ENCODE data around the gene HPS5.

HPS5 gene

DNA sequence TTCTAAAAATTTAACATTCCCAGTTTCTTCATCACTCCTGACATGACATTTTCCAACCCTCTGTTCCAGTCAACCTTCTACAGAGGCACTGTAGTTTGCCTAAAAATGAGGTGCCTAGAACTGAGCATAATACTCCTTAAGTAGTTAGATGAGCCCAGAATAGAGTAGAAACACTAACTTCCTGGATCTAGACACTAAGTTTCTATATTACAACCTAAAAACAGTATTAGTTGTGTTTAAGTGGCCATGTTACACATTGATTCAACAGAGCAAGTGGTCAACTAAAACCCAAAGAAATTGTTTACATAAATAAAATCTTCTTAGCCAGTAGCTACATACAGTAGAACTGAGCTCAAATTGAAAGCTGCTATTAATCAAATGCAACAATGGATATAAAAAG is 1.3 kb downstream of the HPS5 start:
- DNase-seq (ENCODE audit: low read depth) = no peak

DNA sequence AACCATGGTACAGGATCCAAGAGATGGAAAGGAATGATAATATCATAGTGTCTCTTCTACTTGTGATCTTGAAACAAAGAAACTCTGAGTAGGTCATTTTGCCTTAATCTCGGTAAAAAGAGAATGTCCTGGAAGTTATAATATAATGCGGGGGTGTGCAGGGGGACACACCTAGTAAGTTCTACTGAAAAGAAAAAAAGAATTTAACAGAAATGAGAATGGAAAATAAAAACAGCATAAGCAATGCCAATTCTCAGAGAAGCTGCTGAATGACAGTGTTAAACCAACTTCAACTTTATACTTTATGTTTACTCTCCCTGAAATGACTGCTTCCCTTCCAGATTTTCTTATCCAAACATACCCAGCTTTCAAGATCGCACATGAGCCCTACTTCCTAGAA is 2.0 kb downstream of the HPS5 start:
- no peak for DNase-seq (ENCODE audit: low read depth)

DNA sequence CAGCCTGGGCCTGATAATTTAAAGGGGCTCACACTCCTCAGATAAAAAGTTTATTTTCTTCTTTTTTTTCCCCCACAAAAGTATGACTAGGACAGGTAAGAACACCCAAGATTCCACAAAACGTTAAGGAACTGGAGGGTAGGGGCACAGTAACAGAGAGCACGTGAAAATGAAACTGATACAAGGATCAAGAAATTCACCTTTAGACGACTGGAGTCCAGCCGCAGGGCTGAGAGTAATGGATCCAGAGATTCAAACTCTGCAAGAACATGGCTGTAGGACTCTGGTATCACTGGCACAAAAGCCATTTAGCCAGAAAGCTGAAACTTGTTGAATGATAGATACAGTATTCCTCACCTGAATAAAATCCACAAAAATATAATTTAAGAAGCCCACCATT is 4.4 kb downstream of the HPS5 start:
- no peak for DNase-seq (ENCODE audit: low read depth)

DNA sequence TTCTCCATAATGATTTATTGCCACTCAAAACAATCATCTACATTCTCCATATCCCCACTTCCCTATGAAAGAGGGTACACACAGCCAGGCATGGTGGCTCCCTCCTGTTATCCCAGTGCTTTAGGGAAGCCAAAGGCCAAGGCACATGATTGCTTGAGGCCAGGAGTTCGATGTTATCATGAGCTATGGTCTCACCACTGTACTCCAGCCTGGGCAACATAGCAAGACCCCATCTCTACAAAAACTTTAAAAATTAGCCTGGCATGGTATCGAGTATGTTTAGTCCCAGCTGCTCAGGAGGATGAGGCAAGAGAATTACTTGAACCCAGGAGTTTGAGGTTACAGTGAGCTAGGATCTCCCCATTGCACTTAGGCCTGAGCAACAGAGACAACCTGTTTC is 6.0 kb downstream of the HPS5 start:
- DNase-seq (ENCODE audit: low read depth) = no peak

DNA sequence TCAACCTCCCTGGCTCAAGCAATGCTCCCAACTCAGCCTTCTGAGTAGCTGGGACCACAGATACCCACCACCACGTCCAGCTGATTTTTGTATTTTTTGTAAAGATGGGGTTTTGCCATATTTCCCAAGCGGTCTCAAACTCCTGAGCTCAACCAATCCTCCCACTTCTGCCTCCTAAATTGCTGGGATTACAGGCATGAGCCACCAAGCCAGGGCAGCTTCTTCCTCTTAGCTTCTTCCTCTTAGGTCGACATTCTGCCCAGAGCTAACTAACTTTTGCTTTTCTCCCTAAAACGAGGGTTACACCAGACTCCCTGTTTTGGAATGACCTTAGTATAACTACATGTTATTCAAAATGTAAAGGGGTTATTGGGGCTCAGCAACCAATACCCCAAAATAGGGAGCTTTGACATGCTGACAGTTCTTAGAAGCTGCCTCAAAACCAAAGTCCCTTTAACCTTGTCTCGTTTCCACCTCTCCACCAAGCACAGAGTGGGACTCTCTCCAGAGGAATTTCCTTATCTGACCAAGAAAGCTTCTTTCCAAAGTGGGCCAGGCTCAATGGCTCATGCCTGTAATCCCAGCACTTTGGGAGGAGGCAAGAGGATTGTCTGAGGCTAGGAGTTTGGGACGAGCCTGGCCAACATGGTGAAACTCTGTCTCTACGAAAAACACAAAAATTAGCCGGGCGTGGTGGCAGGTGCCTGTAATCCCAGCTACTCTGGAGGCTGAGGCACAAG is 7.0 kb downstream of the HPS5 start:
- no peak for DNase-seq (ENCODE audit: low read depth)

DNA sequence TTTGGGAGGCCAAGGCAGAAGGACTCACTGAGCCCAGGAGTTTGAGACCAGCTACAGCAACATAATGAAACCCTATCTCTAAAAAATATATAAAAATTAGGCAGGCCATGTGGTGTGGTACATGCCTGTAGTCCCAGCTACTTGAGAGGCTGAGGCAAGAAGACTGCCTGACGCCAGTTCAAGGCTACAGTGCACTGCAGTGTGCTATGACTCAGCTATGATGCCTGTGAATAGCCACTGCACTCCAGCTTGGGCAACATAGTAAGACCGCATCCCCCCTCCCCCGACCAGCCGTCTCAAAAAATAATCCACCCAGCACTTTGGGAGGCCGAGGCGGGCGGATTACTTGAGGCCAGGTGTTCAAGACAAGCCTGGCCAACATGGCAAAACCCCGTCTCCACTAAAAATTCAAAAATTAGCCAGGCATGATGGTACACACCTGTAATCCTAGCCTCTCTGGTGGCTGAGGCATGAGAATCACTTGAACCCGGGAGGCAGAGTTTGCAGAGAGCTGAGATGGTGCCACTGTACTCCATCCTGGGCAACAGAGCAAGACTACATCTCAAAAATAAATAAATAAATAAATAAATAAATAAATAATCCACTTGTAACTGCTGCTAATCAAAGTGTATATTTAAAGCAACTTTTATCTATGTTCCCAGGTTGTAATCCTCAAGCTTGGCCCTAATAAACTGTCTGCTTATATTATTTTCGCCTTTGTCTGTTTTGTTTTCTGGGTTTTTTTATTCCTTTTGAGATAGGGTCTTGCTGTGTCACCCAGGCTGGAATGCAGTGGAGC is 7.8 kb downstream of the HPS5 start:
- no peak for DNase-seq (ENCODE audit: low read depth)

DNA sequence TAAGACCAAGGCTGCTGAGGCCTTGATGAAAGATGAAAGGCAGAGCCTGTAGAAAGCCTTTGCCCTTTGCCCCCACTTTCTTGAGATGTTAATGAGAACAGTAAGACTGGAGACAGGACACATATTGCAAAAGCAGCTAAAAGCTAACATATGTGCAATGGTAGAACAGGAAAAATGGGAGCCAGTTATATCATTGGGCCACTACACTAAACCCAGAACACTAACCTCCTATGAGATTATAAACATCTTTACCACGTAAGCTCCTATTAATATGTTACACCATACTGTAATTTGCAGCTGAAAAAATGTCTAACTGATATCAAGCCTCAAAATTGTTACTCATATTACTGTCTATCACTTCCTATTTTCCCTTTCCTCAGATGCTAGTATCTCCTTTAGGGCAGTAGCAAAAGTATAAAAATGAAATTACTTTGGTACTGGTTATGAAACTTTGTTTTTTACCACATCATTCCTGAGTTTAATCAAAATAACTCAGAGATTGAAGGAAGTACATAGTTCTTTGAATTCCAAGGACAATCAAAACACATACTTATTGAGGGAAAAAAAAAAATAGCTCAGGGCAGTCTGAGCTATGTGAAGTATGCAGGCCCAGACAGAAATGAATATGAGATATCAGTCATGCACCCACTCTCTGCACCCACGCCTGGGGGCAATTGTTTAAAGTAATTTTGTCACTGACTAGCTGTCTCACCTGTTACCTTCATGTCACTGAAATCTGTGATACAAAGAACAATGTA is 9.1 kb downstream of the HPS5 start:
- no peak for DNase-seq (ENCODE audit: low read depth)

DNA sequence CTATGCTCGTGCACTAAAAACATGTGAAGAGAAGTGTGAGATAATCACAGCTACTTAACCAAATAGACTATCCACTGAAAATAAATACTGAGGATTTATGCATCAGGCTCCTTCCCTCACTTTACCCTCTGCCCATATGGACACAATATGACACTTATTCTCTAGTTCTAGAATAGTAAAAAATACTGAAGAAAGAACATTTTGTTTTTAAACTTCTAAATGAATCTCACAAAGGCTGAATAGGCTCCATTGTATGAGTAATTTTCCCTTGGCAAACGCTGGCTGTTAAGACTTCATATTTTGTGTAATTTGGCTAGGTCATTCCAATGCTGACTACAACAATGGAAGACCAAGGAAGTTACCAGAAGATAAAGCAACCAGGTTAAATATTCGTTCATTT is 9.9 kb downstream of the HPS5 start:
- DNase-seq (ENCODE audit: low read depth) = no peak

DNA sequence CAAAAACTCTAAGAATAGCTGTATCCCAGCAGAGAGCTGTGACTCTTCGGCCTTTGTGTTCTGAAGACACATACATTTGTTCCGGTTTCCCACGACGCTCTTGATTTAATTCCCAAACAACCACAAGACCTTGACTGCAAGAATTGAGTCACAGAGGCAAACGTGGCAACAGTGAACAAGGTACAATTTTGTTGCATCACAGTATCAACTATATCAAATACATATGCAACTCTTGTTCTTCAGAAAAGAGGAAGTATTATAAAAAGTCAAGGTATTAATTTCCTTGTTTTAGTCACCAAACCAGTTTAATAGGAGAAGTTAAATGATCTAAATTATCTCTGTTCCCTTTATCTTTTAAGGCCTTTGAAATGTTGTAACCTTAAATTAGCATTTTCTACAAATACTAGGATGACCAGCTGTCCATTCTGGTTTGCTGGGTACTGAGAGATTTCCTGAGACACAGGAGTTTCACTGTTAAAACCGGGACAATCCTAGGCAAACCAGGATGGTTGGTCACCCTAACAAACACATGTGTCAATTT is 11.1 kb downstream of the HPS5 start:
- no peak for DNase-seq (ENCODE audit: low read depth)

DNA sequence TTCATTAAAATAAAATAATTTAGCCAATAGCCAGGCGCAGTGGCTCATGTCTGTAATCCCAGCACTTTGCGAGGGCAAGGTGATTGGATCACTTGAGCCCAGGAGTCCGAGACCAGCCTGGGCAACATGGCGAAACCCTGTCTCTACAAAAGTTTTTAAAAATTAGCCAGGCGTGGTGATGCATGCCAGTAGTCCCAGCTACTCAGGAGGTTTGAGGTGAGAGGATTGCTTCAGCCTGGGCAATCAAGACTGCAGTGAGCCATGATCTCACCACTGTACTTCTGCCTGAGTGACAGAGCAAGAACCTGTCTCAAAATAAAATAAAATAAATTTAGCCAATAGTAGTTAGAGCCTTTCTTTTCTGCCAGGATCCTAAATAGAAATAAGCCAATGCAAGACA is 12.2 kb downstream of the HPS5 start:
- no peak for DNase-seq (ENCODE audit: low read depth)

DNA sequence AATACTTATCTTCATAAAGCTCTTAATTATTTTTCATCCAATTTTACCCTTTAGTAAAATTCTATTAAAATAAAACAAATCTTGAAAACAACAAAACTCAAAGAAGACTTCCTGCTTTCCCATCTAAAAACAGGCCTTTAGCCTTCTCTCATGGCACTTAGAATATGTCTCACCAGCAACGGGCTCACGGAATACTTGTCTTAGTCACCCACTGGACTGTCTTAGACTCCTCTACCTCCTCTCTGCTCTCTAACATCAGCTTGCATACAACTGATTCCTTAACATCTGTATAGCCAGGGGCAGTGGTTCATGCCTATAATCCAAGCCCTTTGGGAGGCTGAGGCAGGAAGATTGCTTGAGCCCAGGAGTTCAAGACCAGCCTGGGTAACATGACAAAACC is 13.7 kb downstream of the HPS5 start:
- no peak for DNase-seq (ENCODE audit: low read depth)

DNA sequence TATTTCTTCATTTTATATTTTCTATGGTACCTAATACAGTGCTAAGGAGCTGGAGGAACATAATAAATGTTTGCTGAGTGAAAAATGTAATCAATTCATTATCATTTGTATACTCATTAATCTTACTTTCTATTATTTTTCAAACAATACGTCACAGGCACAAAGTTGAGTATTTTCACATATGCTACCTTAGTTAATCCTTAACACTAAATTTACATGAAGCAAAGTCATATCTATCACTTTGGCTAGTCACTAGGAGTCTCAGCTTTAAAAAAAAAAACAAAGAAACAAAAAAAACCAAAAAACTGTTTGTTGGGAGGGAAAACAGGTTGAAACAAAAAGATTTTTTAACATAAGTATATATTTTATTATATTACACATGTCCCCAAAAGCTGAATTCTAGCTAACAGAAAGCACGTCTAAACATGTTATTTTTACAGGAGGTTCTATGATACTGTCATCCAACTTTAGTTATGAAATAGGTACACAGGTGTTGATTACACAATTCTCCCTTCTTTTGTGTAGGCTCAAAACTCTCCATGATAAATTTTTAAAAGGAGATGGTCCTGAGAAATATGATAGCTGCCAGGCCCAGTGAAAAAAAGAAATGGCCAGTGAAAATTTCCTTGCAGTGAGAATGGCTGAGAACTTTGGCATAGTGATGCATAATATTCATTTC is 14.3 kb downstream of the HPS5 start:
- DNase-seq (ENCODE audit: low read depth) = no peak

DNA sequence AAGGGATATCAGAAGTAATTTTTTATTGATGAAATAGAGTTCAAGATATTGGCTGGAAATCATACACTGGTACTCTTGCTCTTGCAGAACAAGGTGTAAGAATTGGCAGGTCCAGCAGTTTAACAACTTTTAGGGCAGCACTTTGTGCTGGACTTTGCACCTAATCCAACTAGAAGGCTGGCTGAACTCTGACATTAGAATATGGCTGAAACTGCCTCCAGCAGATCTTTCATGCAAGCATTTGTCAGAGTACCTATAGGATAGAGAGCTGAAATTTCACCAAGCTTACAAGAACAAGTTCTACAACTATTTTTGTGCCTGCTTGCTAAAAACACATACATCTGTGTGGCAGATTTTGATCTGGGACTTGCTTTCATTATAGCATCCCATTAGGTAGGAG is 17.2 kb downstream of the HPS5 start:
- DNase-seq (ENCODE audit: low read depth) = no peak

DNA sequence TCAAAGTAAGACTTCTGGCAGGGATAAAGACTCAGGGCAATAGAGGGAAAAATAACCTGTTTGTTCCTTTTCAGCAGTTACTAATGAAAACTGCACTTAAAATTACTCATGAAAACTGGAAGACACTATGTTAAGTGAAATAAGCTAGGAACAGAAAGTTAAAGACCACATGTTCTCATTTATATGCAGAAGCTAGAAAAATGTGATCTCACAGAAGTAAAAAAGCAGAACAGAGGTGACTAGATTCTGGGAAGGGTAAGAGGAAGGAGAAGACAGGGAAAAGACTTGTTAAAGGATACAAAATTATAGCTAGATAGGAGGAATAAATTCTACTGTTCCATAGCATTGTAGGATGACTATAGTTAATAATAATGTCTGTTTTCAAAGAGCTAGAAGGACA is 22.2 kb downstream of the HPS5 start:
- DNase-seq (ENCODE audit: low read depth) = no peak

DNA sequence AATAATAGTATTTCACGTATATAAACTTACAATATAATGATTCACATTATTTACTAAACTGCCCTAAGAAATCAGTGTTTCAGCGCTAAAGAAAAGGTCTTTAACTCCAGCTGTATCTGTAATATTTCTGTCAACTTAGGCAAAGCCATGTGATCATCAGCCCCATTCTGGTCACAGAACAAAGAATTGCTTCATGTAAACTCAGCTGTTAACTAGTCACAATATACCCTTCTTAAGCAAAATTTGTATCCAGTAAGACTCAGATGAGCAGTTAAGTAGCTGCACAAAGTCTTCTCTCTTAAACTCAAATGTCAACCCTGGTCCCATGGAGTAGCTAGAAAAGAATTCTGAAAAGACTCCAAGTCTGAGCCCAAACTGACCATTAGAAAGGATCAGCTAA is 26.6 kb downstream of the HPS5 start:
- DNase-seq (ENCODE audit: low read depth) = no peak

DNA sequence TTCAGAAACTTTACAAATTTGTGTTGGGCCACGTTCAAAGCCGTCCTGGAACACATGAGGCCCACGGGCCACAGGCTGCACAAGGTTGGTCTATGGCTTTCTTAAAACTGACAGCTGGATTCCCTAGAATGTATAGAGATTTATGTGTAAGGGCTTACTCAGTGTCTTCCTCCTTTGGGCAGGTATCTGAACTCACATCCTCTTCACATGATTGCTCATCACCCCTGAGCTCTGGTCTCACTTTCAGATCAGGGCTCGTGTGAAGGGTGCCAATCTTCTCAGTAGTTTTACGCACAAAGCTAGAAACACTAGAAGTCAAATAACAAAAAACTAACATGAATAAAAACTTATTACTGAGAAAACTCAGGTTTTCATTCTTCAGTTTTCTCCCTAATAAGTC is 27.1 kb downstream of the HPS5 start:
- DNase-seq (ENCODE audit: low read depth) = no peak

DNA sequence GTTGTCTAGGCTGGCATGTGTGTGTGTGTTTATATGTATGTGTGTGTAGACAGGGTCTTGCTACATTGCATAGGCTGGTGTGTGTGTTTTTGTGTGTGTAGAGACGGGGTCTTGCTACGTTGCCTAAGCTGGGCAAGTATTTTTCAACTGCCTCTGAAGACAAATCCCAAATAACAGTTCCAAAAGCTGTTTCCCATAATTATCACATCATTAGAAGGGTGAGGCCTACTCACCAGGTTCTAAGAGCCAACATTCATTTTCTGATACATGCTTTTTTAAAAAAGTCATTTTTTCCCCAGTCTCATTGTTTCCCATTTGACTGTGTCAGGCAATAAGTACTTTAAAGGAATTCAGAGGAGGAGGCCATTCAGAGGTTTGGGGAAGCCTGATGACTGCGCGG is 33.0 kb downstream of the HPS5 start:
- no peak for DNase-seq (ENCODE audit: low read depth)

DNA sequence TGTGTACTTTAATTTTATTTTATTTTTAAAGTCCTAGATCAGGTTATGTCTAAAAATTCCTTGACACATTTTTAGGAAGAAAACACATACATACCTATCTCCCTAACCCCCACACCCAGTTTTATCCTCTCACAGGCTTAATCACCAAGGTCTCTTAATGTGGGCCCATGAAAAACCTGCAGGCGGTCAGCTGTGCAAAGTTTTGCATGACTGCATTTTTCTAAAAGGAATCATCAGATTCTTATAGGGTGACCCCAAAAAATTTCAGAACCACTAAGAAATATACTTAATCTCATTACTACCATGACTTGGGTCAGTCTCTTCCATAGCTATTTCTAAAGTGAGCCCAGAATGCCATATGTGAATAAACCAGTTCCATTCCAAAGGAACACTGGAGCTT is 36.1 kb downstream of the HPS5 start:
- no peak for DNase-seq (ENCODE audit: low read depth)

DNA sequence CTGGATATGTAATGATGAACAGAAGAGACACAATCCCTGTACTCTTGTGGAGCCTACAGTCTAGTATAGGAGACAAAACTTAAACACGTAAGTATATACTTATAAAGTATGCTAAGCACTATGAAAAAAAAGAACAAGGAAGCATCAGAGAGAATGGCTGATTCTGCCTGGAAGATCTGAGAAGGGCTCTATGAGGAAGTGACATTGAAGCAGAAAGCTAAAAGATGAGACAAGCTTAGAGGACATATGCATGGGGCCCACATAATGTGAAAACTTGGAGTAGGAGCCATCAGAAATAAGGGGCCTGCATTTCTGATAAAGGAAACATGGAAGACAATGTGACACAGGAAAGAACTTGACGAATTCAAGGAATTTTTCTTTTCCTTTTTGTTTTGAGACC is 39.3 kb downstream of the HPS5 start:
- no peak for DNase-seq (ENCODE audit: low read depth)

DNA sequence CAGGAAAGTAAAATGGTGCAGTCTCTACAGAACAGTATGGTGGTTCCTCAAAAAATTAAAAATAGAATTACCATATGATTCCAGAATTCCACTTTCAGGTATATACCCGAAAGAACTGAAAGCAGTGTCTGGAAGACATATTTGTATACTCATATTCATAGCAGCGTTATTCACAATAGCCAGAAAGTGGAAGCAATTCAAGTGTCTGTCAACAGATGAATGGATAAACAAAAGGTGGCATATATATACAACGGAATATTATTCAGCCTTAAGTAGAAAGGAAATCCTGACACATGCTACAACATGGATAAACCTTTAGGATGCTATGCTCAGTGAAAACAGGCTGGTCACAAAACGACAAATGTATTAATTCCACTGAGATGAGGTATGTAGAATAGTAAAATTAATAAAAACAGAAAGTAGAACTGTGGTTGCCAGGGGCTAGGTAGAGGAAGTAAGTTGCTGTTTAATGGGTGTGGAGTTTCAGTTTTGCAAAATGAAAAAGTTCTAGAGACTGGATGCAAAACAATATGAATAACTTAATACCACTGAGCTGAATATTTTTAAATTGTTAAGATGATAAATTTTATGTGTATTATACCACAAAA is 41.4 kb downstream of the HPS5 start:
- DNase-seq (ENCODE audit: low read depth) = no peak

DNA sequence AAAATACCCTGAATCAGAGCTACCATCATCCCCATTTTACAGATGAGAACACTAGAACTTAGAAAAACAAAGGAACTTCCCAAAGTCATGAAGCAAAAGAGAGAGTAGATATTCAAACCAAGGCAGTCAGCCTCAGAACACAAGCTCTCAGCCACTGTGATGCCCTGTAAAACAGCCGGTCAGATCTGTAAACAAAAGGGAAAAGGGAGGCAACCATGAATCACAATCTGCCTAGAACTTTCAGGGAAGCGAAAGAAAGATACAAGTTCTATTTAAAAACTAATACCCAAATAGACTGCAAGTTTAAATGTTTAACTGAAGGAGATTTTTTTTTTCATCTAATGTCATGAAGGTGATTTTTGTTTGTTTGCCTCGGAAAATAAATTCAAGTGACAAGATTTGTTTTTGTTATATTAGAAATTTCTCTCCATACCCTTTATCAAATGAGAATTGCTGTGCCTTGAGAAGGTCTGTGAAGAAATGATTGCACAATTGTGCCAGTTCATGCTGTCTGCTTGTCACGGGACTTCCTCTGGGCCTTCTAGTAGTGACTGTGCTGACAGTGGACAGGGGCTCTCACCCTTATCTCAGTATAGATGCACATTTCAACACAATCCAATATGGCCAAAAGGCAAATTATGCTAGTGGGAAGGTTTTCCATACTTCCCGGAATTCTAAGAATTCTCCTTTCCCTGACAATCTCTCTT is 44.2 kb downstream of the HPS5 start:
- DNase-seq (ENCODE audit: low read depth) = no peak
